GM21515 (cell line): ENCODE results near the gene KCTD19.
A peak's percentile ranks its signal among the peaks of the same experiment; 100 is the strongest.

Experiments
- ATAC-seq: cut with Tn5 transposase; IDR thresholded peaks from one replicate; pipeline ENCODE4 v1.9.1; 2021; ENCODE audit not compliant: unreplicated experiment

The KCTD19 gene

GRCh38 chr16:67260426-67261063, 66.0 kb downstream of the KCTD19 start:
- no peak for ATAC-seq

GRCh38 chr16:67259705-67260104, 66.8 kb downstream of the KCTD19 start:
- no peak for ATAC-seq

GRCh38 chr16:67258161-67258835, 68.2 kb downstream of the KCTD19 start:
- ATAC-seq, result no peak

DNA sequence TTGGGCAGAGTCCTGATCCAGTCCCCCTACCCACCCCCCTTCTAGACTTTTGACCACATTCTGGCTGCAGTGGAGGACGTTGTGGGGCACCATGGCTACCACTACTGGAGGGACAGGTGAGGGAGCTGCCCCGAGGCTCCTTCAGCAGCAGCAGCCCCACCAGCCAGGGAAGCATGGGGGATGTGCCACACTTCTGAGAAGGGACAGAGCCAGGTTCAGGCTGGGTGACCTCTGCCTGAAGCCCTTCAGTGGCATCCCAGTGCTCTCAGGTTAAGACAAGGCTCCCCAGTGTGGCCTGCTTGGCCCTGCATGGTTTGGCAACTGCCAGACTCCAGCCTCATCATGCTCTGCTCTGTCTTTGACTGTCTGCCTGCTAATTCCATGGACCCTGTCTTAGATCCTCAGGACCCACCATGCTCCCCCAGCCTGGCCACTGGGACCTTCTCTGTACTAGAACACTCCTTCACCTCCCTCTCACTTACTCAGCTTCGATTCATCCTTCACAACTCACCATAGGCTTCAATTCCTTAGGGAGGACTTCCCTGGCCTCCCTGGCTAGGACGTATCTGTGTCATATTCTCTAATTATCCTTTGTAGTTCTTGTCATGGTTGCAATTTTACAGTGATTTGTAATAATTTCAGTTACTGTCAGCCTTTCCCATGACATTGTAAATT, 68.9 kb downstream of the KCTD19 start:
- ATAC-seq, result no peak

GRCh38 chr16:67256701-67257230, 69.8 kb downstream of the KCTD19 start:
- no peak for ATAC-seq

DNA sequence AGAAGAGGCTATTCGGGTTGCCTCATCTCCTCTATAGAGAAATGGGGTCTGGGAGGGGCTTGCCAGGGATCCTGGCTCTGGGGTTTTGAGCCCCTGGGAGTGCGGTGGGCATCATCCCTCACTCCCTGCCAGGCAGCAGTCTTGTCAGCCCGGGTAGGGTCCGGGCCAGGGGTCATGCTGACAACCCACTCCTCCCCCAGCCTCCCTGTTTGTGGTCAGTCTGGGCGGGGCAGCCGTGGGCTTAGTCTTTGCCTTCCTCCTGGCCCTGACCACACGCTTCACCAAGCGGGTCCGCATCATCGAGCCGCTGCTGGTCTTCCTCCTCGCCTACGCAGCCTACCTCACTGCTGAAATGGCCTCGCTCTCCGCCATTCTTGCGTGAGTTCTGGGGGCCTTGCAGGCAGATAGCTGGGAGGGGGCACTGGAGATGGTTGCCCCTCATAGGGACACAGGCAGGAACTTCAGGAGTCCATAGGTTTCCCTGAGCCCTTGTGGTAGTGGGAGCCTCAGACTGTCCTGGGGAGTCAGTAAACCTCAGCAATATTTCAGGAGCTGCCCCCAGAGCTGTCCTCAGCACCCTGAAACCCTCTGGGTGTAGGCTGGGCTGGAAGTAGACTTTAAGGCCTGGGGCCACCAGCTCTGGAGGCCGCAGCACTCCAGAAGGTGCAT, 70.9 kb downstream of the KCTD19 start:
- ATAC-seq, result no peak

GRCh38 chr16:67254801-67255552, 71.6 kb downstream of the KCTD19 start:
- ATAC-seq, result no peak

DNA sequence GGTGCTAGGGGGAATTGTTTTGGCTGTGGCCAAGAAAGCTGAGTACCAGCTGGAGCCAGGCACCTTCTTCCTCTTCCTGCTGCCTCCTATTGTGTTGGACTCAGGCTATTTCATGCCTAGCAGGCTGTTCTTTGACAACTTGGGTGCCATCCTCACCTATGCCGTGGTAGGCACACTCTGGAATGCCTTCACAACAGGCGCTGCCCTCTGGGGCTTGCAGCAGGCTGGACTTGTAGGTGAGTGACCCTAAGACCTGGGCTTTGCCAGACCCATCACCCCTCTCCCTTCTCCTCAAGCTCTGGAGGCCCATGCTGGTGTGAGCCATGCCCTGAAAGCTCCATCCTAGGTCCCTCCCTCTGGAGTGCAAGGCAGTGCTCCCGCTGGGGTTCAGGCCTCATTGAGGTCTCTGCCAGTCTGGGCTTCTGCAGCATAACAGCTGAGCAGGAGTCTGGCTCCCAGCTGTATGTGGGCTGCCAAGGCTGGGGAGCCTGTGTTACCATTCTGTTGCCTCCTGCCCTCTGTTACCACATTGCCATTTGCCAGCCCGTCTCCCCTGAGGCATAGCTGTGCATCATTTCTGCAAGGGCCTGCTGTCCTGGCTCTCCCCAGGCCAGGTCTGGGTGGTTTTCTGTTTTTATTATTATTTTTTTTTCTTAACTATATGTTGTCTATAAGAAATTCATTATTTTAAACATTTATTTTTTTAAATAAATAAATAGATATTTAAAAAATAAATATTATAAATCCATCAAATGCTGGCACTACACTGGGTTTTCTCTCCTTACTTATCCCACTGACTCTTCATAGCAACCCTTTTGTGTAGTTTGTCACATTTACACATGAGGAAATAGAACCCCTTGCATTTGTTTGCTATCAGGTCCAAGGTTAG, 73.7 kb downstream of the KCTD19 start:
- no peak for ATAC-seq

GRCh38 chr16:67250045-67250327, 76.6 kb downstream of the KCTD19 start:
- no peak for ATAC-seq

DNA sequence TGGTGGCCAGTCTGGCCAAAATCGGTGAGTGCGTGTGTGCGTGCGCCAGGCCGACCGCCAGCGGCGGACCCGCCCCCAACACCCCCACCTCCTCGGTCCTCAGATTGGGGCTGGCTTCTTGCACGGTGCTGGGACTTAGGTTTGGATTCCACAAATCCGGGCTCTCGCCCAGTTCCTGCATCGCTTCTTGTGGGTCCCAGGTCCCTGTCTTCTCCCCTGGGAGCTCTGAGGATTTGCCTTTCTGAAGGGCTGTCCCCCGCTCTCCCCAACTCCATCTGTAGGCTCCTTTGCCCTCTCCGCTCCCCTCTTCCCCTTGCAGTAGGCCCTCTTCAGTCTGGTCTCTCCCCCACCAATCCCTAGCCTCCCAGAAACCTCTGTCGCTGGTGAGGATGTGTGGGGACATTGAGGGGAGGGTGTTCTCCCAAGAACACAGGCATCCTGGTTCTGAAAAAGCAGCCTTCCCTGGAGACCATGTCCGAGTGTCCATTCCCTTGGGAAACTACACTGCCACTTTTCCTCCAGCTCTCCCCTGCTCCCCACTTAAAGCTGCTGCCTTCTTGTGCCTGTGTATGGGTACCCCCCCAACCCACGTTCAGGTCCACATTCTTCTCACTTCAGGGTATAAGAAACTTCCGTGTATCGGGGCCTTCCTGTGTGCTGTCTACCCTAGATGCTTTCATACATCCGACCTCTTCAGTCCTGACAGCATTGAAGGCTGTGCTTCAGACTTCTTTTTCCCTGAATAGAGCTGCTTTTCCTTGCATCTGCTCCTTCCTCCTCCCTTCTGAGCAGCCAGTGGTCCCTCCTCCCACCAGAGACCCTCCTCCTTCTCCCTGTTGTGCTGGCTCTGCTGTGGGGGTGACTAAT, 77.1 kb downstream of the KCTD19 start:
- ATAC-seq, result no peak

DNA sequence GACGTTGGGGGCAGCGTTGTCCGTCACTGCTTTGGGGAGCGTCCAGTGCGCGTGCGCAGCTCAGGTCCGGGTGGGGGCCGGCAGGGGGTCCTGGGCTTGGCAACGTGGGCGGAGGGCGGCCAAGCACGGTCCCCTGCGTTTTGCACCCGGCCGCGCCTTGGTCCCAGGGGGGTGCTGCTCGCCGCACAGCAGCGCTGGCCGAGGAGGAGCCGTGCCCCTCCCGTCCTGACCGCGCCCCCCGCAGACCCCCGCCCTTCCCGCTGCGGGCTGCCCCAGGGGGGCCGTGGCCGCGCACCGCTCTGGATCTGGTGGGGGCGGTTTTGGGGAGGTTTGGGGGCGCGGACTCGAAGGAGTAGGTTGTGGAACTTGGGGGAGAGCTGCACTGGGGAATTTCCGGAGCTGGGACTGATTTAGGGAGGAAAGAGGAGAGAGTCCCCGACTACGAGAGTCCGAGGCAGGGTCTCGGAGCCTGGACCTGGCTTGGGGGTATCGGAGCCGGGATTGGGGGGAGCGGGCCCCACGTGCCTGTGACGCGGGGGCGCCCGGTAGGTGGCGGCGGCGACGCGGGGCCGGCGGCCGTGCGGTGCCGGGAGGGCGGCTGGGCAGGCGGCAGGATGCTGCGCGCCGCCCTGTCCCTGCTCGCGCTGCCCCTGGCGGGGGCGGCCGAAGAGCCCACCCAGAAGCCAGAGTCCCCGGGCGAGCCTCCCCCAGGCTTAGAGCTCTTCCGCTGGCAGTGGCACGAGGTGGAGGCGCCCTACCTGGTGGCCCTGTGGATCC, 78.0 kb downstream of the KCTD19 start, which contains the start of gene SLC9A5:
Gene SLC9A5 (plus strand): TSS at position 579 of the 777 bp plus-strand sequence. CDS start 36 bp downstream, at position 615.
- no peak for ATAC-seq

- no peak for ATAC-seq
Observed at GRCh38 chr16:67248073-67248400, 78.5 kb downstream of the KCTD19 start.

- peak; percentile 49 for ATAC-seq
Observed at GRCh38 chr16:67247192-67248072, 79.1 kb downstream of the KCTD19 start, which contains the start of gene FHOD1. FHOD1 (minus strand) TSS chr16:67247481; CDS start chr16:67247410, 71 bp downstream.

GRCh38 chr16:67246756-67247191, 79.8 kb downstream of the KCTD19 start:
- ATAC-seq, result peak; percentile 8

- peak; percentile 29 for ATAC-seq
Observed at GRCh38 chr16:67246081-67246755, 80.3 kb downstream of the KCTD19 start.

DNA sequence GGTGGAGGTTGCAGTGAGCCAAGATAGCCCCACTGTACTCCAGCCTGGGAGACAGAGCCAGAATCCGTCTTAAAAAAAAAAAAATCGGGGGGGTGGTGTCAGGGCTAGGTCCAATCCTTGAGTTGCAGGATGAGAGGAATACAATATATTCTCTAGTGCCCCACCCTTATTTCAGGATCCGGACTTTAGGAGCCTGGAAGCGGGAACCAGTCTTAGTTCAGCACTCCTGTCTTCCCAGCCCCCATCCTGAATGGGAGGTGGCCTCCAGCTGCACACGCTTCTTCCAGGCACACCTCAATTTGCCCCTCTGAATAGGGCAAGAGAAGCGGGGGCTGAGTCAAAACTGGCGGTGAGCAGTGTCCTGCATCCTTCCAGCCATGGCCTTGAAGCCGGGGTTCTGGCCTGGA, 80.9 kb downstream of the KCTD19 start:
- ATAC-seq, result no peak

DNA sequence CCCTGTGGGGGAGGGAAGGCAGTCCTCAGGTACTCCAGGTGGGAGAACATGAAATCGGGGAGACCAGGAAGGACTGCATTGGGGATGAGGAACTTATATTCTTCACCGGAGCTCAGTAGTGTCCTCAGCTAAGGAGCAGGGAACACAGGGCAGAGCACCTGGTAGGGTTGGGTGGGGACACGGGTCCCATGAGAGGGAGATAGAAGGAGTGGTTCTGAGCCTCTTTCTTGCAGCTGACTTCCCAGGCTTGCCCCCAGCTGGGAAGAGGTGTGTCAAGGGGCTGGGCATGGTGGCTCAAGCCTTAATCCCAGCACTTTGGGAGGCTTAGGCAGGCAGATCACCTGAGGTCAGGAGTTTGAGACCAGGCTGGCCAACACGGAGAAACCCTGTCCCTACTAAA, 81.4 kb downstream of the KCTD19 start:
- ATAC-seq, result no peak
